Adrenal gland (tissue), 12 donors: ENCODE measurements around the gene NLK. TPM values are rescaled to one million over a fixed set of nuclear protein-coding genes. Genes with fewer than 3 reads are reported as not detected.

Experiments
- DNase-seq, 7 donors: peaks; one replicate each; pipeline ENCODE4 v3.0.0-alpha.2; 2019 to 2020
- H3K27ac ChIP-seq, 5 donors: fragments of 200-600 bp; sonication (generic) in 4 of 5; 1 replicate in 3 of 5; 2 replicates in 2 of 5; pipeline versions ENCODE4 v1.5.1 to v1.8.0; 2016 to 2020; ENCODE audit warnings: mild to moderate bottlenecking in 1 of 5
- H3K27me3 ChIP-seq: fragments of 200-600 bp; 2 replicates; pipeline ENCODE4 v1.8.0; 2021
- H3K36me3 ChIP-seq, 2 donors: fragments of 200-600 bp; replicated peaks in 1 of 2; 1 replicate in 1 of 2; 2 replicates in 1 of 2; pipeline versions ENCODE4 v1.5.1 to v1.8.0; 2018 to 2022
- H3K4me1 ChIP-seq, 2 donors: fragments of 200-600 bp; replicated peaks in 1 of 2; 1 replicate in 1 of 2; 2 replicates in 1 of 2; pipeline versions ENCODE4 v1.5.1 to v1.8.0; 2018 to 2021
- H3K4me3 ChIP-seq, 4 donors: fragments of 200-600 bp; sonication (generic) in 3 of 4; one replicate each; pipeline ENCODE4 v1.5.1; 2016 to 2018
- H3K9me3 ChIP-seq, 3 donors: fragments of 200-600 bp; sonication (generic) in 1 of 3; replicated peaks in 1 of 3; 1 replicate in 2 of 3; 2 replicates in 1 of 3; pipeline versions ENCODE4 v1.5.1 to v1.8.0; 2016 to 2021
- POLR2A ChIP-seq, 2 donors: fragments of 450-650 bp; IDR thresholded peaks; one replicate each; pipeline ENCODE4 v1.6.1; 2017; ENCODE audit warnings: antibody characterized with exemption in 2 of 2, mild to moderate bottlenecking in 2 of 2, moderate library complexity in 1 of 2
- WGBS, 4 donors: extraction: QIAGEN DNeasy Blood & Tissue Kit in 2 of 4; methylation state at CpG; one replicate each; pipeline versions ENCODE4 v1.1.5 to v1.1.7; 2013 to 2017; 5-methylcytosine and 5-hydroxymethylcytosine counted together
- intact Hi-C, 2 donors: fragments of 100-400 bp; cut with DNase I; formaldehyde crosslinking; loops; one replicate each; pipeline versions ENCODE4 v1.14.1 to v1.15.0; 2022 to 2023
- polyA plus RNA-seq, 3 donors: library from polyadenylated mRNA; stranded (reverse); fragments of 200-250 nt in 2 of 3; fragments of 350-450 nt in 1 of 3; fragmentation: Illumina TruSeq in 1 of 3; extraction: RNeasy Lipid Tissue Mini Kit (QIAGEN cat#74804) in 1 of 3; gene quantifications; one replicate each; pipeline ENCODE4 v1.2.3, GENCODE V29; 2013 to 2014
- total RNA-seq, 9 donors: library from RNA; depleted of rRNA in 4 of 9; stranded (reverse); fragments of >200 nt in 4 of 9; fragments of 120-200 nt in 1 of 9; fragmentation: NEBNext Ultra II Directional in 1 of 9; extraction: Animal tissue kit (Norgen Biotek cat#: 25700) in 1 of 9; gene quantifications; one replicate each; pipeline versions ENCODE4 v1.1.0 to v1.2.4, GENCODE V29; 2013 to 2023
- TF ChIP-seq, protein P1 (sequence below), 6 experiments: fragments of 450-650 bp in 4 of 6; fragments of 200-600 bp in 2 of 6; sonication (generic) in 1 of 6; IDR thresholded peaks; 1 replicate in 5 of 6; 2 replicates in 1 of 6; pipeline versions ENCODE4 v1.5.1 to v1.8.0; 2016 to 2021; ENCODE audit warnings: antibody characterized with exemption in 6 of 6, mild to moderate bottlenecking in 2 of 6, moderate library complexity in 1 of 6
- donor health status: healthy with polysubstance abuse.
- donor health status: Bipolar disorder and iron deficiency.
- donor health status: DM: yes; HTN: yes; CAD: no.
- donor health status: DM: no; HTN: no; CAD: no.
- donor health status: DM: no; HTN: no; CAD: no.
- donor health status: DM: yes; HTN: yes; CAD: no.

Gene NLK
- total and polyA plus RNA-seq, 12 donors, result 34.7 to 86.1 (median 56.4) TPM

DNA sequence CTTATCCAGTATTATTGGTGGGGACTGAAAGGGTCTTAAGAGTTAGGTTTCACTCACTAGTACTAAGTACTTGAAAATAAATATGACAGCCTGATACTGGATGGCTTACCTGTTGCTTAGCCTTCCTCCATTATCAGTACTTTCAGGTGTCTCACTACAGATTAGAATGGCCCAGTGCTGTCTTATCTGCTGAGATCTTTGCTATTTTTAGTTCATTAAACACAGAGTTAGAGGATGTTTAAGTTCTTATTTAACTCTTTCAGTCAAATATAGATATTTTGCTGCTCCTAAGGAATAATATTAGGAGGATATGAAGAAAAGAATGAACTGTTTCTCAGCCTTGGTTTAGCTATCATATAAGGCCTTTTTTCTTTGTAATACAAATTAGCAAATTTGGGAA, 74.8 kb downstream of the NLK start:
- Histone ChIP-seq H3K27me3 (no peaks in the 10 kb centered on the region), H3K4me3 (no peak overlapping the region), H3K9me3 (no peaks in the 10 kb centered on the region), H3K27ac (no peak overlapping the region), H3K4me1 (peaks cover 31 to 49% of the 10 kb centered on the region in 2 donors), H3K36me3 (no peaks in the 10 kb centered on the region)
- DNase-seq, result no peak
- intact Hi-C loops, result loop anchor here in 1 of 2 donors (10.0 kb wide), 1 partner anchor 63 kb away; no protein-coding TSS in a partner anchor
- TF ChIP-seq, protein P1, sequence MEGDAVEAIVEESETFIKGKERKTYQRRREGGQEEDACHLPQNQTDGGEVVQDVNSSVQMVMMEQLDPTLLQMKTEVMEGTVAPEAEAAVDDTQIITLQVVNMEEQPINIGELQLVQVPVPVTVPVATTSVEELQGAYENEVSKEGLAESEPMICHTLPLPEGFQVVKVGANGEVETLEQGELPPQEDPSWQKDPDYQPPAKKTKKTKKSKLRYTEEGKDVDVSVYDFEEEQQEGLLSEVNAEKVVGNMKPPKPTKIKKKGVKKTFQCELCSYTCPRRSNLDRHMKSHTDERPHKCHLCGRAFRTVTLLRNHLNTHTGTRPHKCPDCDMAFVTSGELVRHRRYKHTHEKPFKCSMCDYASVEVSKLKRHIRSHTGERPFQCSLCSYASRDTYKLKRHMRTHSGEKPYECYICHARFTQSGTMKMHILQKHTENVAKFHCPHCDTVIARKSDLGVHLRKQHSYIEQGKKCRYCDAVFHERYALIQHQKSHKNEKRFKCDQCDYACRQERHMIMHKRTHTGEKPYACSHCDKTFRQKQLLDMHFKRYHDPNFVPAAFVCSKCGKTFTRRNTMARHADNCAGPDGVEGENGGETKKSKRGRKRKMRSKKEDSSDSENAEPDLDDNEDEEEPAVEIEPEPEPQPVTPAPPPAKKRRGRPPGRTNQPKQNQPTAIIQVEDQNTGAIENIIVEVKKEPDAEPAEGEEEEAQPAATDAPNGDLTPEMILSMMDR (IDR thresholded peaks at IDR 0.05), result no peak
- TF ChIP-seq POLR2A (IDR thresholded peaks at IDR 0.05), result no peak

DNA sequence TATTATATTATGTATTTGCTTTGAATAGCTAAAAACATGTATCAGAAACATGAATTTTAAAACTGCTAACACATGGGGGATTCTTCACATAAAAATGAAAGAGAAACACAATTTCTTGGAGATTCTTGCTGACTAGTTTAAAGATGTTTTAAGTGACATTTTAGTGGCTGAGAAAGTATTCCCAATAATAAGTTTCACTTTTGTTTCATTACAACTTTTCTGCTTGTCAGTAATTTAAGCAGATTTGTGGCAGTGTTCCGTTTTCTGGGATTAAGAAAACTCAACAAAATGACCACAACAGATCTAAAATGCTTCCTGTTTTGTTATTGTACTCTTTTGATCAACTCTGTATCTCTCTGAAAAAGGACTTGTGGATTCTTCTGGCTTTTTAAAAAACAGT, 75.9 kb downstream of the NLK start:
- H3K27me3 ChIP-seq, result no peaks in the 10 kb centered on the region
- H3K4me1 ChIP-seq, result peaks cover 21 to 38% of the 10 kb centered on the region in 2 donors
- DNase-seq, result no peak
- H3K4me3 ChIP-seq, result peak overlapping the region in 1 of 4 donors; percentile 42
- H3K27ac ChIP-seq, result peak overlapping the region in 2 of 5 donors; percentile 18 to 44
- TF ChIP-seq POLR2A (IDR thresholded peaks at IDR 0.05), result no peak
- TF ChIP-seq, protein P1 (IDR thresholded peaks at IDR 0.05), result no peak
- no peaks in the 10 kb centered on the region for H3K9me3 ChIP-seq
- intact Hi-C loops, result loop anchor here in 1 of 2 donors (10.0 kb wide), 1 partner anchor 64 kb away; no protein-coding TSS in a partner anchor
- peaks cover 0 to 8% of the 10 kb centered on the region in 2 donors for H3K36me3 ChIP-seq
- 0 to 22% (median 9%) methylated on average over 1 of the region's 1 CpG for WGBS, 4 donors

DNA sequence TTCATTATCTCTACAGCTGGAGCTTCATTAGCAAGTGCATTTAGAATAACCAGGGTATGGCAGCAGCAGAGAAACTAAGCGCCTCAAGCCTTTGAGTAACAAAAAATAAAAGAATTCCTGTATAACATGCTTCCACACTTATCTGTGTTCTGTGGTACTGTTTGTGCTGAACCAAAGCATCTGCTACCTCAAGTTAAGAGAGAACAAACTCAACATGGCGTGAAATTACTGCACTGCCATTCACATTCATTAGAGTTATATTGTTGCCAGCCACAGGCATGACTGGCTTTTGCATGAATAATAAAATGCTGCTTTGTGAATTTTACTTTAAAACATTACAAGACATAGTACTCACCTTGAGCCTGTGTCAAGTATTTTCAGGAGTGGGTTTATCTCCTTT, 76.6 kb downstream of the NLK start:
- DNase-seq, result no peak
- H3K9me3 ChIP-seq, result no peaks in the 10 kb centered on the region
- peak overlapping the region in 1 of 4 donors; percentile 42 for H3K4me3 ChIP-seq
- peaks cover 0 to 11% of the 10 kb centered on the region in 2 donors for H3K36me3 ChIP-seq
- H3K27me3 ChIP-seq, result no peaks in the 10 kb centered on the region
- TF ChIP-seq, protein P1 (IDR thresholded peaks at IDR 0.05), result no peak
- no peak for TF ChIP-seq POLR2A (IDR thresholded peaks at IDR 0.05)
- 94 to 95% (median 94%) methylated on average over 2 of the region's 2 CpGs for whole genome bisulfite sequencing, 4 donors
- H3K27ac ChIP-seq, result peak overlapping the region in 1 of 5 donors; percentile 18
- intact Hi-C loops, result loop anchor here in 1 of 2 donors (10.0 kb wide), 1 partner anchor 64 kb away; no protein-coding TSS in a partner anchor
- peaks cover 19 to 36% of the 10 kb centered on the region in 2 donors for H3K4me1 ChIP-seq

DNA sequence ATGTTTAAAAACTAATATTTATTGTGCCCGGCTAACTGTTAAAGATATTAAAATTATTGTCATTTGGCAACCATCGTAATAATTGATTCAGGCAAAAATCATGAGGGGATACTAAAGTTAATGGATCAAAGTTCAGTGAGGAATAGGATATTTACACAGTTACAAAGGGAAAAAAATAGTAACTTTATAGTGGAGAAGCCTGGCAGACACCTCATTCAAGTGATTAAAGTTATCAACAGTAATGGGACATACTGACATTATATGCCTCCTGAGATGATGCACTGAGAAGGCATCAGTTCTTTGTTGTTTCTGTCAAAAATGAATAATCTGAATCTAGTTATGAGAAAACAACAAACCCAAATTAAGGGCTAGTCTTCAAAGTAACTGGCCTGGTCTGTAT, 77.1 kb downstream of the NLK start:
- intact Hi-C loops, result loop anchor here in 1 of 2 donors (10.0 kb wide), 1 partner anchor 65 kb away; no protein-coding TSS in a partner anchor
- H3K36me3 ChIP-seq, result peaks cover 0 to 11% of the 10 kb centered on the region in 2 donors
- no peaks in the 10 kb centered on the region for H3K9me3 ChIP-seq
- 92 to 98% (median 96%) methylated on average over 2 of the region's 2 CpGs for WGBS, 4 donors
- DNase-seq, result no peak
- TF ChIP-seq POLR2A (IDR thresholded peaks at IDR 0.05), result no peak
- TF ChIP-seq, protein P1 (IDR thresholded peaks at IDR 0.05), result no peak
- peaks cover 19 to 36% of the 10 kb centered on the region in 2 donors for H3K4me1 ChIP-seq
- H3K27ac ChIP-seq, result no peak overlapping the region
- no peaks in the 10 kb centered on the region for H3K27me3 ChIP-seq
- no peak overlapping the region for H3K4me3 ChIP-seq
